ENCODE results near the gene PLCB4.

Gene PLCB4

DNA sequence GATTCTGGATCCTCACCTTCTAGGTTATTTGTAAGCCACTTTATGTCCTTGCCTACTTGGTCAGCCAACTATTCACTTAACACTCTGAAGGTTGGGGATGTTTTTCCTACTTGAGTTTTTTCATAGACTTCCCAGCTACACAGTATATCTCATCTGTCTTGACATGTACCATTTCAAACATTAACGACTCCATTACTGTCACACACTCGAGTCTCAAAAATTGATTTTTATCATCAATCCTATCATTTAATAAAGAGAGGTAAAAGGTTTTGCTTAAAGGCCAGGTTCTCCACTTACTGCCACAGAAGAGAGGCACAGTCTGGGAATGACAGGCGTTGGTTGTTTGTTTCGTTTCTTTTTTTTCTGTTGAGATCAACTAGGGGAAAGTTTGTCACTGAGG lies 407.3 kb downstream of the PLCB4 start:
- DNase-seq = no peak

DNA sequence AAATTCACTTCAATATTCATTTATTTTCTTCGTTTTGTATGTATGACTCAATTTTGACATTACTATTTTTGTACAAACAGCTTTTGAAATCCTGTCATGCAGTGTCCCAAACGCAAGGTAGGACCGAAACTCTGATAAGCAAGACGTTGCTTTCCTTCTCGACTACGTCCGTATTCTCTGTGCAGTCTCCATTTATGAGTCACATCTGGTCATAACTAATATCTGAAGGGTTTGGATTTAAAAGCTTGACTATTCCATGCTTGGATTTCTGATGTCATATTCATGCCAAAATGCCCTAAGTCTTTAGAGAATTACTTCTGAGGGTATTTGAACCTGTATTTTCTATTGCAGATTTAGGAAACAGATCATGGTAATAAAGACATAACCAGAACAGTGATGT lies 407.8 kb downstream of the PLCB4 start:
- no peak for DNase-seq

DNA sequence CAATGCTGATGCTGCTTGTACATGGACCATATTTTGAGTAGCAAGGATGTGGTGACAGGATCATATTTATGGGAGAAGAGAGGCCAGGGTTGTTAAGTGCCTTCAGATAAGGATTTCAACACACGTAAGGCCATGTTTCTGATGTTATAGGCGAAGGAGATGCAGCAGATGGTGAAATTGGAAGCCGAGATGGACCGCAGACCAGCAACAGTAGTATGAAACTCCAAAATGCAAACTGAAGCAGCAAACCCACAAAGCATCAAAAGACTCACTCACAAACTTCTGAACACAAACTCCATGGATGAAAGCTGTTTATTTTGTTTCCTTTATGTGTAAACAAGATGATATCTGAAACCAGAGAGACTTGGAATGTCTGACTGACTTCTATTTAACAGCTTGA lies 409.9 kb downstream of the PLCB4 start:
- DNase-seq = no peak

DNA sequence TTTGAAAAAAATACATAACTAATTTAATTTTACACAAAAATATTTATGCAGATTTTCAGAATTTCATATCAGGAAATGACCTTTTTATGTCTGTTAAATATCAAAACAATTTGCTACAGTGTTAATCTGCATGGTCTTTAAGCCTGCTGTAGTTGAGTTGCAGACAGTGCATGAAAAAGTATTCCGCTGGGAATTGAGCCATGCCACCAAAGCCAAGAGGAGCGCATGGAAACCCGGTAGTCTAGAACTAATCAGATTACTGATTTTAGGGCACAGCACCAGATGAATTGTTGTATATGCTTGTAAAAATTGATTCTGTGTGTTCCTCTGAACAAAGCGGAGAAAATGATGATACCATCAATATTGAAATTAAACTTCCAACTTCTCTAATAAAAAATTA lies 411.2 kb downstream of the PLCB4 start:
- DNase-seq = no peak

DNA sequence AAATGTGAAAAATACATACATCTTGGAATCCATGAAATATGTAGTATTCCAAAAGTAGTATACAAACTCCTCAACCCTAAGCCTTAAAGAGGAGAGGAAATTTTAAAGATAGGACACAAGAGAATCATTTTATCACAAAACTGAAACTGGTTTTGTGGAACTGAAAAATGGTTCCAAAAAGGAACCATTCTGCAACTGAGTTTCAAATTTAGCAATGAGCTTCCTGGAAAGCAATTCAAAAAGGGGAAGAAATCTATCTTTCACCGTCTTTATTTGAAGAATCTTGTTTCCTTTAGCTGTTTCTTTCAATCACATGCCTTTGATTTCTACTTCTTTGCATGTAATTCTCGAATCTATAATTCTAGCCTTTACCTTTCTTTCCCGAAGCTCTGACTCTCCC lies 413.3 kb downstream of the PLCB4 start:
- DNase-seq = no peak

DNA sequence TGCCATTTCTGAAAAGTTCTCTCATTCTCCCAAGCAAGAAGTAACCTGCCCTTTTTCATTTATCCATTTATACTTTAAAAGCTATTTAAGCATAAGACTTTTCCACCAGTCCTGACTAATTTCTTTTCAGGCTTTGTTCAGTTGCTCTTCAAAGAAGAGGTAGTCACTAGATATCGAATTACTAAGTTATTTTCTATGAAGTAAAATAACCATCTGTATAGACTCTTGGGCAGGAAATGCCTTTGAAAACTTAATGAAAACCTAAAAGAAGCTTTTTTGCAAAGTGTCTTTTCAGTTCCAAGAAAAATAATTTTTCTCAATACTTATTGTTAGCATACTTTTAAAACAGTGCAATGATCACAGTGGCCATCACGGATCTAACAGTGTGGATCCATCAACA lies 414.2 kb downstream of the PLCB4 start:
- DNase-seq = no peak

DNA sequence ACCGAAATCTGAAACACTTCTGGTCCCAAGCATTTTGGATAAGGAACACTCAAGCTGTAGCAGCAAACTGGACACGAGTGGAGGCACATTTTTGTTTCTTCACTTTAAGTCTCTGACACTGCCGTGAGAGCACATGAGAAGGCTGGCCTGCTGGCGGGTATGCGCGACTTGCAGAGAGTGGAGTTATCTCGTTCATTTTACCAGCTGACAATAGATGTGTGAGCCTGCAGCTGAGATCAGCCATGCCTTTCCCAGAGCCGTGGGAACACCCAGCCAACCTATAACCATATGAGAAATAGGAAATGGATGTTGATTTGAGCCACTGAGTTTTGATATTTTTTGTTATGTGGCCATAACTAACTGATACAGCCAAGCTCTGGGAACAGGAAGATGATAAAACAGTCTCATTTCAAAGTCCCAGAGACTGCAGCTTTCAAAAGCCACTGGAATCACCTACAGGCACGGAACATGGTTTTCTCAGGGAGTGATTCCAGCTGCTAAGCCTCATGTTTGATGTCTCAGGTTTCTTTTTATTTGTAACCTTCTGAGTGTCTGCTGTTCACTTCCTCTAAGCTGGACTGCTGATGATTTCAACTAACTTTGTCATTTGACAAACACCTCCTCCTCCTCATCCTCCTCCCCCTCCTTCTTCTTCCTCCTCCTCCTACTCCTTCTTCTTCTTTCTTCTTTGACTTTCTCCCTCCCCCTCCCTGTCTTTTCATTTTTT lies 416.9 kb downstream of the PLCB4 start:
- no peak for DNase-seq

DNA sequence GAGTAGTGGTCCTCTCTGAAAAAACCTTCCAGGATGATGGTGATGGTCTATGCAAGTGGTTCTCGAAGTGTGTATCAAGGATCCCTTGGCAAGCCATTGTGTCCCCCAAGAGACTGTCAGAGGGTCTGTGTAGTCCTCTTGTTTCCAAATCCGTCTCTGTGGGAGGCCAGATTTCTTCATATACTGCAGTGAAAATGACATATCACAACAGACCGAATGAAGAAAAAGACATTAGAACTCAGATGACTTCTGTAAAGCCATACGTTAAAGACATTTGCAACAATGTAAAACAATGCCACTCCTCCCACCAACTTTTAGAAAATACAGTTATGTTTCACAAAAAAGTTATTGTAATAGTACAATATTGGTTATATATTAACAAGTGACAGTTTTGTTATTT lies 418.3 kb downstream of the PLCB4 start:
- no peak for DNase-seq

DNA sequence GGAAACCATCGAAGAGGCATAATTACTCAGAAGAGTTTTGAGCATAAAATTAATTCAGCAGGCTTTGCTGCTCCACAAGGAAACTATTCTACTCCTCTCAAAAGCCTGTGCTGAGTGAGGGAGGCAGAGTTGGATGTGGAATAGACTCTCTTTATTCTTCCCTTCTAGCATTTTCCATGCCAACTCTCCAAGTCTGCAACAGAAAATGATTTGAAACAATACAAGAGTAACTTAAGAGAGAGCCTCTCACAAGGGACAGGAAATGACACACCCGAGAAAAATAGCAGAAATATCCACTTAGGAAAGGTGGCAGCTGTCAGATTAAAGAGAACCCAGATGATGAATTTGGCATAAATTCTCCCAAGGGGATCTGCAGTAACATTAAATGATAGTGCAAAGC lies 419.2 kb downstream of the PLCB4 start:
- no peak for DNase-seq

DNA sequence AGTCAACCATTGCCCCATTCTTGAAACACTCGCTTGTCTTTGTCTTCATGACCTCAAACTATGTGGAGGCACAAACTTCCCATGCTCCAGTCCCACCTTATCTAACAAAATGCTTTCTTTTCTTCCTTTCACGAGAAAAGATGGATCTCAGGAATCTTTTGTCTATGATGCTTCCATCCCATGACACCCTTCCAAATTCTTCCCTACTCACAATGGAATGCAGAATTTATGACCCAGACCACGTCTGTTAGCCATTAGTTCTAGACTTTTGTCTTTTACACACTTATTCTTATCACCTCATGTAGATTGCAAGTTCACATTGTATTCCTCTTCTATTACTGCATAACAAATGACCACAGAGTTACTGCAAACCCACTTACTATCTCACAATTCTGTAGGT lies 421.3 kb downstream of the PLCB4 start:
- DNase-seq = no peak

DNA sequence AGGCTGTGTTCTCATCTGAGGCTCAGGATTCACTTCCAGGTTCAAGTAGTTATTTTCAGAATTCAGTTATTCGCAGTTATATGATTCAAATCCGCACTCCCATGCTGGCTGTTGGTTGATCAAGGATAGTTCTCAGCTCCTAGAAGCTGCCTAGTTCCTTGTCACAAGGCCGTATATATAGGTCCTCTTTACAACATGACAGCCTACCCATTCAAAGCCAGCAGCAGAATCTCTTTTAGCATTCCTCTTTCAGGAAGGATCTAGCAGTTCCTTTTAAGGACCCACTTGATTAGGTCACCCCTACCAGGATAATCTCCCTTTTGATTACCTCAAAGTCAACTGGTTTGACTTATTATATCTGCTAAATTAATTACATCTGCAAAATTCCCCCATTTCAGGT lies 421.7 kb downstream of the PLCB4 start:
- no peak for DNase-seq

DNA sequence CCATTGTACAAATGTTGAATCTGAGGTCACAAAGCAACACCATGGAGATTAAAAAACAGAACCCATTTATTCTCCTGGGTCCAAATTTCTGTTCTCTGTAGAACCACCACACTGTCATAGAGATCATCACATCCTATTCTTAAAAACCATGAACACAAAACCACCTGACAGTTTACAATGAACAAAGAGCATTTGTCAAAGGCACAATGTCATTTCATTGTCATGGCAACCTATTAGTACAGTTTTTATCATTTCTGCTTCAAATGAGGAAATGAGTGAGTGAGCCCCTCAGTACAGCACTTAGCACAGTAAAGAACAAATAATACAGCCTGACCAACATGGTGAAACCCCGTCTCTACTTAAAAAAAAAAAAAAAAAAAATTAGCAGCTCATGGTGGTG lies 422.4 kb downstream of the PLCB4 start:
- DNase-seq = no peak

DNA sequence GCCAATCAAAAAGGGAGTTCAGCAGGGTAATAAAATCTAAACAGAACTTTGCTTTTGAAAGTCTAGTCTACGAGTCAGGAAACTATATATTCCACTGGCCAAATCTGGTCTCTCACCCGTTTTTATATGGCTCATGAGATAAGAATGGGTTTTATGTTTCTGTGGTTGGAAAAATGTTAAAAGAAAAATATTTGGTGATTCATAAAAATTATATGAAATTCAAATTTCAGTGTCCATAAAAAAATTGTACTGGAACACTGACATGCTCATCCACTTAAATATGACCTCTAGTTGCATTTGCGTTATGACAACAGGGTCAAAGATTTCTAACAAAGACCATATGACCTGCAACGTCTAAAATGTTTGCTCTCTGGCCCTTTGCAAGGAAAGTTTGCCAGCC lies 423.2 kb downstream of the PLCB4 start:
- no peak for DNase-seq

DNA sequence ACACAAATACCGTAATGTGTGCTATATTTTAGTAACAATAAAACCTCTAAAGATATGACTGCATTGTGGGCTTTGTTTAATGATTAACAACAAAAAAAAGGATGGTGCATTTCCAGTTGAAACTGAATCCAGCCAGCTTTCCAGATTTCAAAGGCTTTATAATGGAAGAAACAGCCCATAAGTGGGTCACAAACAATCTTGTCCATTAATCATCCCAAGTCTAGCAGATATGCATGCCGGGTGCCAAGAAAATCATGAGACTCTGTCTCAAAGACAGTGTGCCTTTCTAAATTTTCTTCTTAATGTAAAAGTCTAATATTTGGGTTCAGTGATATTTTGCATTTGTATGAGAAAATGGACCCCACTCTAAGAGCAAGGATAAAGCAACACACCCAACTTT lies 424.9 kb downstream of the PLCB4 start:
- no peak for DNase-seq

DNA sequence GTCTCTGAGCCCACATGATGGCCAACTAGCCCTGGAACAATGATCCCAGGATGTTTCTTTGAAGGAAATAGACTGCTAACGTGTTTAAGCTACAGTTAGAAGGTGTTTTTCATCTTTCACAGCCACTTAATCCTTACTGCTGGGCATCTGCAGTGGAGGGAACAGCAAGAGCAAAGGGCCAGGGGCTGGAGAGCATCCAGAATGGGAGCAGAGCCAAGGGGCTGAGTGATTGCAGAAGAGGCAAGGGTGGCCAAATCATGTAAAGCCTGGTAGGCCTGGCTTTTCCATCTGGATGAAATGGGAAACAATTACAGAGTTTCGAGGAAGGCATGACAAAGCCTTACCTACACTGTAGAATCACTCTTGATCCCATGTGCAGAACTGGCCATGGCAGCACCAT lies 426.8 kb downstream of the PLCB4 start:
- DNase-seq = no peak

DNA sequence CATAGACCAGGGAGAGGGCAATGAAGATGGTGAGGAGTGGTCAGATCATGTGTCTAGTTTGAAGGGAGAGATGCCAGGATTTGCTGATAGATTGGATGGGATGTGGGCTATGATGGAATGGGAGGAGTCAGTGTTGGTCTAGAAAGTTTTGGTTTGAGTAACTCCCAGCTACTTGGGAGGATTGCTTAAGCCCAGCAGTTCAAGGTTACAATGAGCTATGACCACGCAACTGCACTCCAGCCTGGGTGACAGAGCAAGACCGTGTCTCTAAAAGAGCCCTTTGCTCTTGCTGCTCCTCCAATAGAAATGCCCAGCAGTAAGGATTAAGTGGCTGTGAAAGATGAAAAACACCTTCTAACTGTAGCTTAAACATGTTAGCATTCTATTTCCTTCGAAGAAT lies 427.3 kb downstream of the PLCB4 start:
- no peak for DNase-seq

DNA sequence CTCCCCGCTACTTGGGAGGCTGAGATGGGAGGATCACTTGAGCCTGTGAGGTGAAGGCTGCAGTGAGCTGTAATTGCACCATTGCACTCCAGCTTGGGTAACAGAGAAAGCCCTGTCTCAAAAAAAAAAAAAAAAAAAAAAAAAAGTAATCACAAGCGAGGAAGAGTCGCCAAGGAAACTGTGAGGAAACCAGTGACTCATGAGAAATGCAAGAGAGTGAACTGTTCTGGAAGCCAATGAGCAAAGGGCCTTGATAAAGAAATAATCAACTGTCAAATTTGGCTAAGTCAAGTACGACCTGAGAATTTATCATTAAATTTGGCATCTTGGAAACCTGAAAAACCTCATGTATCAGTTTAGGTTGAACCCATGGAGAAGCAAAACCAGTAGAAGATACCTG lies 429.4 kb downstream of the PLCB4 start:
- no peak for DNase-seq

DNA sequence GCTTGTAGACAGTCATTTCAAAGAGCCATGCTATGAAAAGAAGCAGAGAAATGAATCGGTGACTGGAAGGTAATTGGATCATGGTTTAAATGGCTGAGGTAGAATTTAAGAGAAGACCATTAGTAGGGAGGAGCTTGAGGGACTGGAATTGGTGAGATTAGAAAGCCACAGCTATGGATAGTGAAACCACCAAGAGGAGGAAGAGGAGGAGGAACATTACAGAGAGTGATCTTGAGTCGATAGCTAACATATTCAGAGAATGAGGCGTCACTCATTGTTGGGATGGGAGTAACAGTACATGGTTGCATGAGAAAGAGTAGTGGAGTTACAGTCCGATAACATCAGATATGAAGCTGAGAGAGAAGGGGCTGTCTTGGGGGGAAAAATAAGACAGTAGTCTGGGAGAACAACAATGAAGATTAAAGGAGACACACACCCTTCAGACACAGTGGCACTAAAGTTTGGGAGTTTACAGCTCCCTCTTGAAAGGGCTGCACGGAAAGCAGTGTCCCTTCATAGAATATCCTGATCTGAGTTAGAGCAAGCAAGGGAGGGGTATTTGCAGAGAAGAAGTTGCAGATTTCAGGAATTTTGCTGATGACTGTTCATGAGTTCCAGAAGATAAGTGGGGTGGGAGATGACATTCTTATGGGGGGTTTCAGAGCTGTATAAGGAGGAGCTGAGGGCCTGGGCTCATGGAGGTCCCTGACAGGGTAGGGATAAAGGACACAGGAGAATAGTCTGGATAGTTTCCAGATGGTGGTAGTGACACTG lies 430.4 kb downstream of the PLCB4 start:
- DNase-seq = no peak

DNA sequence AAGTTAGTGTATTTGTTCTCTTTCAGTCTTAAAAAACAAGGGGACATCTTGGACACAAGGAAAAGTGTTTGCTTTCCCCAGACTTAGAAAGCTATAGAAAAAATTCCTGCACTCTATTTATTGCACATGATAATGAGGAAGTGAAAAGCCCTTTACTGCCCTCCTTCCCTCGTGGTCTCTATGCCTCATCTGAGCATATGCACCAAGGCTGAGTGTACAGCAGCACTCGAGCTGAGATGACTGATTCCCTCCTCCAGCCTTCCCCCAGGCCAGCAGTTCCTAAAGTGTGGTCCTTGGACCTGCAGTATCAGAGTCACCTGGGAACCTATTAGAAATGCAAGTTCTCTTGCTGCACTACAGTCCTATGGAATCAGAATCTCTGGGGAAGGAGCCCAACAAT lies 431.2 kb downstream of the PLCB4 start:
- DNase-seq = no peak

DNA sequence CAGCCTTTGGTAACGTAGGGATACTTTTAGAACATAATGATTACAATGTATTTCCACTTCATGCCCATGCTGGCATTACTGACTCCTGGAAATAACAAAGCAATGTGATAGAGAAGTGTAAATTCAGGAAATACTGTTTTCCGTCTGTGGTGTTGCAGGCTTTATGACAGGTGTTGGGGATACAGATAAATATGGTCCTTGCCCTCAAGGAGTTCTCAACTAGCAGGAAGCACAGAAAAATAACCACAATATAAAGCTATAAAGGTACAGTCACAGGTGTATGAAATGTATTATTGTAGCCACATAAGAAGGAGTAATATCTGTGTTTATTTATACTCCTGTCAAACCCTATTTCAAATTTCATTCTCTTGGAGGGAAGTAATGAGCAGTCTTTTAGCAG lies 432.6 kb downstream of the PLCB4 start:
- no peak for DNase-seq

DNA sequence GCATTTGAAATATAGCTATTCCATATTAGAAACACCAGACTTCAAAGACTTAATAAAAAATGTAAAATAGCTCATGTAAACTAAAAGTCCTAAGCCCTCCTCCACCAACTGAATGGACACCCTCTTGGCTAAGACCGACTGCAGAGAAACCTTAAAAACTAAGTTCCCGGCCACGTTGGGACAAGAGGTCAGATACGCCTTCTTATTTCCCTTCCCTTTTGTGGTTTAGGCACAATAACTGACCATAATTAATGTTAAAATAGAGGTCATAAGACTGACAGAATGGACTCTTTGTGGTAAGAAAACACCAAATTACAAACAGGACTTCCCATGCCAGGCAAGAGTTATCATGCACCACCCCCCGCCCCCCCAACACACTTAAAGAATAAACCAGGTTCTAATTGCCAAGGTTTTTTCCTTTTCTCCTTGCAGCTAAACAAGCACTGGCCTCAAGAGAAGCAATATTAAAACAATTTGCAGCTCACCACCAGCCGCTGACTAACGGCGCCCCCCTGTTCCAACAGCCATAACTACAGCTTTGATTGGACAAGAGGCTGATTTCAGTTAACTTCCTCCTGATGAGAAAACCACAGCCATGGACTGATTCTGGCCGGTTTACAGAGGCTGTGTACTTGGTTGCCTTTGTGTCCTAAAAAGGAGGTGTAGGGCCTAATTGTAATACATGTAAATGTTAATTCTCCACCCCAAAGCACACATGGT lies 434.8 kb downstream of the PLCB4 start:
- DNase-seq = no peak

DNA sequence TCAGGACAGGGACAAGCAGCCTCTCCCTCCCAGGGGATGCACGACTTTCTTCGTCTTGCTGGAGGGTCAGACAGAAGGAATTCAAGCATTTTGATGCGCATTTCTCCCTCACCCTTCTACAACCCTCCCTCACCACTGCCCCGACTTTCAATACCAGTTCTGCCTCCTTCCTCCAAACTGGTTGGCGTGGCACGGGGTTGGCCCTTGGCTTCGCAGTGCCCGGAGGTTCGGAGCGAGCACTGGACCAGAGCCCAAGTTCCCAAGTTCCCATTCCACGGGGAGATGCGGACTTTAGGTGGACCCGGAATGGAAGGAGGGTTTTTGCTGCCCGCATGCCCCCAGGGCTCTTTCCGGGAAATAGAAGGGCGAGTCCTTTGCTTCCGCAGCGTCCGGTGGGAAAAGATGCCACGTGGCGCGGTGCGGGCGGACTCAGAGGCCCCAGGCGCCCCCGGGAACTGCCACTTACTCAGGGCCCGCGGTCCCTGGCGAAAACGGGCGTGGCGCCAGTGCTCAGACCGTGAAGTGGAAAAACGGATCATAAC lies 437.5 kb downstream of the PLCB4 start:
- DNase-seq = no peak

DNA sequence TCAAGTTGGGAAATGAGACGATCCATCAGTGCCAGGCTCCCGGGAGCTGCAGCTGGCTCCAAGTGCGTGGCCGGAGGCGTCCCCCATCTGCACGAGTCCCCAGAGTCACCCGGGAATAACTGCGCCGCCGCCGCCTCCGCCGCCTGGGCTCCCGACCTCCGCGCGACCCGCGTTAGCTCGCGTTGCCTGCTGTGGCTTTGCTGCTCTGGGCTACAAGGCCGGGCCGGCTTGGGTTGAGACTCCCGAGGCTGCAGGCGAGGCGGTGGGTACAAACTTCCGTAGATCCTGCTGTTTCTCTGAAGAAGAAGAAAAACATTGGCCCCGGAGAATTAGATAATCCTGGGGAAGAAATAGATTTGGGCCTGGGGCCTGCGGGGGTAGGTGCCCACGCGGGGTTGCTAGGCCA lies 438.1 kb downstream of the PLCB4 start:
- no peak for DNase-seq
